Osteocyte (in vitro differentiated cells): ENCODE data around the gene ENOPH1. TPM values are rescaled to one million over a fixed set of nuclear protein-coding genes. Genes with fewer than 3 reads are reported as not detected.

ENCODE experiments used
- DNase-seq: peaks from one replicate; pipeline ENCODE4 v3.0.0; 2021; ENCODE audit warnings: mixed read lengths; ENCODE audit not compliant: unreplicated experiment; ENCODE audit errors: extremely low spot score
- H3K27ac Mint-ChIP-seq: one replicate; pipeline ENCODE4 v1.8.0; 2021; ENCODE audit warnings: mild to moderate bottlenecking, mixed read lengths; ENCODE audit not compliant: unreplicated experiment
- H3K27me3 Mint-ChIP-seq: one replicate; pipeline ENCODE4 v1.8.0; 2021; ENCODE audit warnings: mixed read lengths; ENCODE audit not compliant: unreplicated experiment
- H3K36me3 Mint-ChIP-seq: one replicate; pipeline ENCODE4 v1.8.0; 2021; ENCODE audit warnings: mixed read lengths; ENCODE audit not compliant: unreplicated experiment
- H3K4me1 Mint-ChIP-seq: one replicate; pipeline ENCODE4 v1.8.0; 2021; ENCODE audit warnings: mixed read lengths; ENCODE audit not compliant: unreplicated experiment
- H3K4me3 Mint-ChIP-seq: one replicate; pipeline ENCODE4 v1.8.0; 2021; ENCODE audit warnings: mild to moderate bottlenecking, moderate library complexity, mixed read lengths; ENCODE audit not compliant: unreplicated experiment
- H3K9me3 Mint-ChIP-seq: one replicate; pipeline ENCODE4 v1.8.0; 2021; ENCODE audit warnings: mixed read lengths; ENCODE audit not compliant: unreplicated experiment
- CTCF ChIP-seq: fragments of 200-600 bp; sonication (generic); IDR thresholded peaks from 2 replicates; pipeline ENCODE4 v1.5.0; 2021; ENCODE audit warnings: antibody characterized with exemption, mild to moderate bottlenecking, moderate library complexity
- total RNA-seq: library from RNA; stranded (reverse); gene quantifications from 2 replicates; pipeline ENCODE4 v1.2.1, GENCODE V29; 2021

Gene ENOPH1
- total RNA-seq, 1 donor from 2014 or later: 36.5 TPM

- Mint-ChIP-seq H3K27ac (no peak overlapping the region), H3K4me3 (no peak overlapping the region), H3K36me3 (no peaks in the 10 kb centered on the region), H3K4me1 (no peaks in the 10 kb centered on the region), H3K27me3 (peaks cover 19% of the 10 kb centered on the region), H3K9me3 (no peaks in the 10 kb centered on the region)
- TF ChIP-seq CTCF: no peak
- no peak for DNase-seq
These were observed 78.5 kb downstream of the ENOPH1 start for GRCh38 chr4:82508806-82509428.

- H3K36me3 Mint-ChIP-seq: no peaks in the 10 kb centered on the region
- H3K27ac Mint-ChIP-seq: no peak overlapping the region
- H3K4me1 Mint-ChIP-seq: peaks cover under 1% of the 10 kb centered on the region
- peaks cover 19% of the 10 kb centered on the region for H3K27me3 Mint-ChIP-seq
- no peak overlapping the region for H3K4me3 Mint-ChIP-seq
- TF ChIP-seq CTCF: no peak
- no peaks in the 10 kb centered on the region for H3K9me3 Mint-ChIP-seq
- no peak for DNase-seq
These were observed 79.8 kb downstream of the ENOPH1 start for GRCh38 chr4:82510216-82510615.

Other genes with a start within 250 kb of the ENOPH1 start
- 189 and 197 TPM in 2 replicates for gene HNRNPD, start 56.6 kb upstream of the ENOPH1 start, total RNA-seq
- 263 and 279 TPM in 2 replicates for gene HNRNPDL, start 128 bp upstream of the ENOPH1 start, total RNA-seq
- 1.3 and 1.6 TPM in 2 replicates for gene TMEM150C, start 131.4 kb downstream of the ENOPH1 start, total RNA-seq